Kidney (tissue), 14 donors: ENCODE measurements around the gene NR2F1-AS1. TPM values are rescaled to one million over a fixed set of nuclear protein-coding genes. Genes with fewer than 3 reads are reported as not detected.

Source experiments
- DNase-seq, 5 donors: peaks; one replicate each; pipeline ENCODE4 v3.0.0-alpha.2; 2013 to 2020
- FAIRE-seq: peaks from 2 replicates; lab custom pipeline; 2012; peaks lifted over from hg19 to GRCh38; lab: Jason Lieb, UNC
- H3K27ac ChIP-seq, 2 donors: one replicate each; pipeline ENCODE4 v1.7.0; 2013; ENCODE audit warnings: low read depth in 2 of 2, low read length in 2 of 2, inconsistent platforms in 1 of 2
- H3K27me3 ChIP-seq: one replicate; pipeline ENCODE4 v1.7.1; 2013; ENCODE audit warnings: low read length, inconsistent platforms; ENCODE audit not compliant: control insufficient read depth, insufficient read depth
- H3K36me3 ChIP-seq, 3 donors: one replicate each; pipeline versions ENCODE4 v1.7.0 to v1.7.1; 2013; ENCODE audit warnings: low read length in 3 of 3, control low read depth in 1 of 3, inconsistent platforms in 1 of 3; ENCODE audit not compliant: insufficient read depth in 3 of 3, control insufficient read depth in 2 of 3
- H3K4me1 ChIP-seq, 3 donors: one replicate each; pipeline versions ENCODE4 v1.7.0 to v1.7.1; 2013; ENCODE audit warnings: low read length in 3 of 3, inconsistent platforms in 1 of 3, low read depth in 1 of 3; ENCODE audit not compliant: control insufficient read depth in 2 of 3, insufficient read depth in 2 of 3
- H3K4me3 ChIP-seq, 3 donors: one replicate each; pipeline versions ENCODE4 v1.7.0 to v1.8.1; 2013; ENCODE audit warnings: low read length in 3 of 3, control low read depth in 1 of 3, inconsistent platforms in 1 of 3
- H3K9ac ChIP-seq, 3 donors: one replicate each; pipeline versions ENCODE4 v1.7.0 to v1.7.1; 2013; ENCODE audit warnings: low read length in 3 of 3, control low read depth in 1 of 3, inconsistent platforms in 1 of 3
- H3K9me3 ChIP-seq, 3 donors: one replicate each; pipeline versions ENCODE4 v1.7.0 to v1.7.1; 2013; ENCODE audit warnings: low read length in 3 of 3, control low read depth in 1 of 3, inconsistent platforms in 1 of 3; ENCODE audit not compliant: control insufficient read depth in 2 of 3, insufficient read depth in 1 of 3
- intact Hi-C: fragments of 100-400 bp; cut with DNase I; formaldehyde crosslinking; loops from one replicate; pipeline ENCODE4 v1.11.1; 2022
- polyA plus RNA-seq: library from polyadenylated mRNA; stranded (reverse); fragments of 350-450 nt; fragmentation: Illumina TruSeq; extraction: RNeasy Lipid Tissue Mini Kit (QIAGEN cat#74804); gene quantifications from one replicate; pipeline ENCODE4 v1.2.3, GENCODE V29; 2014; ENCODE audit warnings: low read depth, low replicate concordance; ENCODE audit not compliant: insufficient read depth
- total RNA-seq: library from RNA; stranded (reverse); fragmentation: NEBNext Ultra II Directional; extraction: Animal tissue kit (Norgen Biotek cat#: 25700); gene quantifications from one replicate; pipeline ENCODE4 v1.2.1, GENCODE V29; 2021
- TF ChIP-seq, protein P1 (sequence below): IDR thresholded peaks from 3 replicates; pipeline ENCODE4 v1.5.1; 2012; ENCODE audit warnings: mild to moderate bottlenecking, moderate library complexity, borderline replicate concordance; ENCODE audit not compliant: insufficient read depth; ENCODE audit errors: extremely low read depth
- donor health status: control.
- donor health status: control.
- donor health status: control.
- donor health status: control.
- donor health status: control.
- donor health status: DM: yes; HTN: yes; CAD: no.
- donor health status: Normal renal cell carcinoma (clear cell type).

NR2F1-AS1 gene
- total and polyA plus RNA-seq, 2 donors from 2014 or later: 13.0 to 16.0 TPM

DNA sequence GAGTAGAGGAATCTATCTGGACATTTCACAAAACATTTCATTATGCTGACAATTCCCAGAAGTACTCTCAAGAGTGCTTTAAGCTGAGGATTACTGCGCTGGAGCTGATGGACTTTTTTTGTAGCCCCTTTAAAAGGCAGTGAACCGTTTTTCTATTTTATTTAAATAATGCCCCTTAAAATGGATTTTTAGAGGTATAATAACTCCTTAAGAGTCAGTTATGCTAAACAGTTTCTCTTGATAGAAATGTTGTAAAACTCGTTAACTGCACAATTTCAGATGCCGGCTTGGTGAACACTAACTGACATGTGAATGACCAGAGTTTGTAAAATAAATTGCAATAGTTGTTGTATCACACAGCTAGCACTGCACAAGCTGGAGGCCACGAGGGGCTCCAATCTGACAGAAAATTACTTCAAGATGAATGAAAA, 174.0 kb downstream of the NR2F1-AS1 start:
- TF ChIP-seq, protein P1, sequence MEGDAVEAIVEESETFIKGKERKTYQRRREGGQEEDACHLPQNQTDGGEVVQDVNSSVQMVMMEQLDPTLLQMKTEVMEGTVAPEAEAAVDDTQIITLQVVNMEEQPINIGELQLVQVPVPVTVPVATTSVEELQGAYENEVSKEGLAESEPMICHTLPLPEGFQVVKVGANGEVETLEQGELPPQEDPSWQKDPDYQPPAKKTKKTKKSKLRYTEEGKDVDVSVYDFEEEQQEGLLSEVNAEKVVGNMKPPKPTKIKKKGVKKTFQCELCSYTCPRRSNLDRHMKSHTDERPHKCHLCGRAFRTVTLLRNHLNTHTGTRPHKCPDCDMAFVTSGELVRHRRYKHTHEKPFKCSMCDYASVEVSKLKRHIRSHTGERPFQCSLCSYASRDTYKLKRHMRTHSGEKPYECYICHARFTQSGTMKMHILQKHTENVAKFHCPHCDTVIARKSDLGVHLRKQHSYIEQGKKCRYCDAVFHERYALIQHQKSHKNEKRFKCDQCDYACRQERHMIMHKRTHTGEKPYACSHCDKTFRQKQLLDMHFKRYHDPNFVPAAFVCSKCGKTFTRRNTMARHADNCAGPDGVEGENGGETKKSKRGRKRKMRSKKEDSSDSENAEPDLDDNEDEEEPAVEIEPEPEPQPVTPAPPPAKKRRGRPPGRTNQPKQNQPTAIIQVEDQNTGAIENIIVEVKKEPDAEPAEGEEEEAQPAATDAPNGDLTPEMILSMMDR: no peak
- peaks cover 0 to 3% (median 0%) of the 10 kb centered on the region in 3 donors for H3K4me1 ChIP-seq
- no peak overlapping the region for H3K27ac ChIP-seq
- H3K4me3 ChIP-seq: no peak overlapping the region
- H3K27me3 ChIP-seq: no peaks in the 10 kb centered on the region
- no peak for DNase-seq
- no peak for FAIRE-seq
- H3K9ac ChIP-seq: no peak overlapping the region
- H3K36me3 ChIP-seq: no peaks in the 10 kb centered on the region
- intact Hi-C loops: no loop called here
- H3K9me3 ChIP-seq: no peaks in the 10 kb centered on the region

- TF ChIP-seq, protein P1: no peak
- no peak for FAIRE-seq
Measured at GRCh38 chr5:93404246-93404645, 176.8 kb downstream of the NR2F1-AS1 start.

GRCh38 chr5:93403141-93403928, 177.7 kb downstream of the NR2F1-AS1 start:
- no peaks in the 10 kb centered on the region for H3K27me3 ChIP-seq
- no peaks in the 10 kb centered on the region for H3K4me1 ChIP-seq
- no peak for FAIRE-seq
- H3K9me3 ChIP-seq: no peaks in the 10 kb centered on the region
- no peak overlapping the region for H3K9ac ChIP-seq
- no peaks in the 10 kb centered on the region for H3K36me3 ChIP-seq
- DNase-seq: no peak
- TF ChIP-seq, protein P1: no peak
- H3K4me3 ChIP-seq: no peak overlapping the region
- no peak overlapping the region for H3K27ac ChIP-seq
- intact Hi-C loops: no loop called here

More at GRCh38 chr5:93404246-93404645, 176.8 kb downstream of the NR2F1-AS1 start:
- intact Hi-C loops: no loop called here
- Histone ChIP-seq H3K27ac (no peak overlapping the region), H3K27me3 (no peaks in the 10 kb centered on the region), H3K9me3 (no peaks in the 10 kb centered on the region), H3K9ac (no peak overlapping the region), H3K4me3 (no peak overlapping the region), H3K4me1 (peaks cover 0 to 3% (median 0%) of the 10 kb centered on the region in 3 donors), H3K36me3 (no peaks in the 10 kb centered on the region)
- DNase-seq: no peak
